Smooth muscle cell (in vitro differentiated cells): ENCODE results near the gene USP31. TPM values are rescaled to one million over a fixed set of nuclear protein-coding genes. Genes with fewer than 3 reads are reported as not detected.

Experiments
- DNase-seq: peaks from one replicate; lab custom pipeline; 2025; ENCODE audit not compliant: unreplicated experiment; lab: John Stamatoyannopoulos, UW
- H2AFZ ChIP-seq: fragments of 200-600 bp; sonication (generic); 2 replicates; pipeline ENCODE4 v1.6.0; 2016; ENCODE audit warnings: antibody characterized with exemption, low read depth, mild to moderate bottlenecking
- H3F3A ChIP-seq: fragments of 200-600 bp; sonication (generic); 2 replicates; pipeline ENCODE4 v1.6.0; 2017; ENCODE audit warnings: antibody characterized with exemption, low read depth
- H3K27ac ChIP-seq: fragments of 200-600 bp; sonication (generic); 2 replicates; pipeline ENCODE4 v1.5.1; 2016; ENCODE audit warnings: low read depth, mild to moderate bottlenecking
- H3K27me3 ChIP-seq: fragments of 200-600 bp; sonication (generic); 2 replicates; pipeline ENCODE4 v1.6.1; 2016; ENCODE audit warnings: low read depth, mild to moderate bottlenecking
- H3K36me3 ChIP-seq: fragments of 200-600 bp; sonication (generic); 2 replicates; pipeline ENCODE4 v1.5.1; 2016; ENCODE audit warnings: low read depth
- H3K4me1 ChIP-seq: fragments of 200-600 bp; sonication (generic); 2 replicates; pipeline ENCODE4 v1.5.1; 2016; ENCODE audit warnings: low read depth
- H3K4me2 ChIP-seq: fragments of 200-600 bp; sonication (generic); 2 replicates; pipeline ENCODE4 v1.6.0; 2016; ENCODE audit warnings: mild to moderate bottlenecking
- H3K4me3 ChIP-seq: fragments of 200-600 bp; sonication (generic); 2 replicates; pipeline ENCODE4 v1.5.1; 2016; ENCODE audit warnings: mild to moderate bottlenecking
- H3K79me2 ChIP-seq: fragments of 200-600 bp; sonication (generic); 2 replicates; pipeline ENCODE4 v1.6.0; 2016; ENCODE audit warnings: low read depth, mild to moderate bottlenecking
- H3K9ac ChIP-seq: fragments of 200-600 bp; sonication (generic); 2 replicates; pipeline ENCODE4 v1.6.0; 2016; ENCODE audit warnings: low read depth
- H3K9me3 ChIP-seq: fragments of 200-600 bp; sonication (generic); replicated peaks from 2 replicates; pipeline ENCODE4 v1.5.1; 2016; ENCODE audit warnings: low read depth
- H4K20me1 ChIP-seq: fragments of 200-600 bp; sonication (generic); 2 replicates; pipeline ENCODE4 v1.6.0; 2016; ENCODE audit warnings: low read depth
- WGBS: methylation state at CpG from one replicate; pipeline ENCODE4 v1.1.7; 2016; ENCODE audit warnings: low lambda C conversion rate; 5-methylcytosine and 5-hydroxymethylcytosine counted together
- polyA plus RNA-seq: library from polyadenylated mRNA; unstranded; fragments of >200 nt; fragmentation: Nextera tagmentation; extraction: Ambion mirVana; gene quantifications from 2 replicates; pipeline ENCODE4 v1.2.1, GENCODE V29; 2016
- total RNA-seq: library from RNA; depleted of rRNA; stranded (reverse); fragments of >200 nt; gene quantifications from 2 replicates; pipeline ENCODE4 v1.2.3, GENCODE V29; 2014
- TF ChIP-seq, protein P1 (sequence below): fragments of 200-600 bp; sonication (generic); IDR thresholded peaks from 2 replicates; pipeline ENCODE4 v1.5.1; 2017; ENCODE audit warnings: borderline replicate concordance, mild to moderate bottlenecking, antibody characterized with exemption; ENCODE audit not compliant: insufficient read depth, poor library complexity, severe bottlenecking

USP31 gene
- total and polyA plus RNA-seq, 2 experiments from 2014 or later, result 2.7 to 5.7 TPM

GRCh38 chr16:23057013-23057596, 92.1 kb downstream of the USP31 start:
- peaks cover 3% of the 10 kb centered on the region for H4K20me1 ChIP-seq
- no peak overlapping the region for H3K4me3 ChIP-seq
- no peaks in the 10 kb centered on the region for H3K36me3 ChIP-seq
- no peak overlapping the region for H3K27ac ChIP-seq
- H2AFZ ChIP-seq, result no peak overlapping the region
- H3K9me3 ChIP-seq, result no peaks in the 10 kb centered on the region
- no peak overlapping the region for H3K4me2 ChIP-seq
- TF ChIP-seq, protein P1, sequence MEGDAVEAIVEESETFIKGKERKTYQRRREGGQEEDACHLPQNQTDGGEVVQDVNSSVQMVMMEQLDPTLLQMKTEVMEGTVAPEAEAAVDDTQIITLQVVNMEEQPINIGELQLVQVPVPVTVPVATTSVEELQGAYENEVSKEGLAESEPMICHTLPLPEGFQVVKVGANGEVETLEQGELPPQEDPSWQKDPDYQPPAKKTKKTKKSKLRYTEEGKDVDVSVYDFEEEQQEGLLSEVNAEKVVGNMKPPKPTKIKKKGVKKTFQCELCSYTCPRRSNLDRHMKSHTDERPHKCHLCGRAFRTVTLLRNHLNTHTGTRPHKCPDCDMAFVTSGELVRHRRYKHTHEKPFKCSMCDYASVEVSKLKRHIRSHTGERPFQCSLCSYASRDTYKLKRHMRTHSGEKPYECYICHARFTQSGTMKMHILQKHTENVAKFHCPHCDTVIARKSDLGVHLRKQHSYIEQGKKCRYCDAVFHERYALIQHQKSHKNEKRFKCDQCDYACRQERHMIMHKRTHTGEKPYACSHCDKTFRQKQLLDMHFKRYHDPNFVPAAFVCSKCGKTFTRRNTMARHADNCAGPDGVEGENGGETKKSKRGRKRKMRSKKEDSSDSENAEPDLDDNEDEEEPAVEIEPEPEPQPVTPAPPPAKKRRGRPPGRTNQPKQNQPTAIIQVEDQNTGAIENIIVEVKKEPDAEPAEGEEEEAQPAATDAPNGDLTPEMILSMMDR, result no peak
- H3F3A ChIP-seq, result no peaks in the 10 kb centered on the region
- no peaks in the 10 kb centered on the region for H3K79me2 ChIP-seq
- H3K4me1 ChIP-seq, result no peaks in the 10 kb centered on the region
- WGBS, result 86% methylated on average over 1 of the region's 1 CpG
- H3K27me3 ChIP-seq, result peaks cover 12% of the 10 kb centered on the region
- no peak overlapping the region for H3K9ac ChIP-seq
- DNase-seq, result no peak

DNA sequence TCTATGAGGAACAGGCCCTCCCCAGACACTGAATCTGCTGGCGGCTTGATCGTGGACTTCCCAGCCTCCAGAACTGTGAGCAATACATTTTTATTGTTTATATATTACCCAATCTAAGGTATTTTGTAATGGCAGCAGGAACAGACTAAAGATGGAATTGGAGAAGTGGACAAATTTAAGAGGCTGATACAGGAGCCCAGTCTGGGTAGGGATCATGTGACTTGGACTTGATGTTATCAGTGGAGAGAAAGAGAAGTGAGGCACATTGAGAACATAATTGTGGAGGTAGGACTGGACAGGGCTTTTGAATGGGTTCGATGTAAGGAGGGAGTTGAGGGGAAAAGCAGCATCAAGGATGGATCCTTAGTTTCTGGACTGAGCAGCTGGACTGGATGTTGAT, 93.8 kb downstream of the USP31 start:
- Histone ChIP-seq H2AFZ (no peak overlapping the region), H3K27ac (no peak overlapping the region), H3K4me1 (no peaks in the 10 kb centered on the region), H4K20me1 (peaks cover 1% of the 10 kb centered on the region), H3K79me2 (no peaks in the 10 kb centered on the region), H3K9me3 (no peaks in the 10 kb centered on the region), H3K36me3 (no peaks in the 10 kb centered on the region), H3K4me3 (no peak overlapping the region), H3K4me2 (no peak overlapping the region), H3K27me3 (peaks cover 12% of the 10 kb centered on the region), H3F3A (no peaks in the 10 kb centered on the region), H3K9ac (no peak overlapping the region)
- TF ChIP-seq, protein P1, result no peak
- DNase-seq, result no peak
- WGBS, result 90% methylated on average over 3 of the region's 3 CpGs

- no peaks in the 10 kb centered on the region for H3K79me2 ChIP-seq
- H3K4me1 ChIP-seq, result no peaks in the 10 kb centered on the region
- H3K27me3 ChIP-seq, result peaks cover 12% of the 10 kb centered on the region
- no peak overlapping the region for H3K4me3 ChIP-seq
- no peaks in the 10 kb centered on the region for H3K9me3 ChIP-seq
- H3K36me3 ChIP-seq, result no peaks in the 10 kb centered on the region
- no peak overlapping the region for H3K27ac ChIP-seq
- H3K9ac ChIP-seq, result no peak overlapping the region
- no peak overlapping the region for H3K4me2 ChIP-seq
- TF ChIP-seq, protein P1, result no peak
- H3F3A ChIP-seq, result no peaks in the 10 kb centered on the region
- WGBS, result 75% methylated on average over 4 of the region's 4 CpGs
- no peaks in the 10 kb centered on the region for H4K20me1 ChIP-seq
- DNase-seq, result no peak
- no peak overlapping the region for H2AFZ ChIP-seq
Measured at GRCh38 chr16:23052908-23053580, 96.2 kb downstream of the USP31 start.

- Histone ChIP-seq H3K4me1 (no peaks in the 10 kb centered on the region), H2AFZ (no peak overlapping the region), H3K79me2 (no peaks in the 10 kb centered on the region), H3K4me2 (no peak overlapping the region), H4K20me1 (no peaks in the 10 kb centered on the region), H3K4me3 (no peak overlapping the region), H3K9ac (no peak overlapping the region), H3K9me3 (no peaks in the 10 kb centered on the region), H3K36me3 (no peaks in the 10 kb centered on the region), H3F3A (no peaks in the 10 kb centered on the region), H3K27ac (no peak overlapping the region), H3K27me3 (peaks cover 16% of the 10 kb centered on the region)
- TF ChIP-seq, protein P1, result no peak
- DNase-seq, result no peak
- WGBS, result 92% methylated on average over 13 of the region's 13 CpGs
Measured at GRCh38 chr16:23052221-23052620, 97.0 kb downstream of the USP31 start.
